SK-MEL-5 (cell line): ENCODE measurements around the gene RASA3. TPM values are rescaled to one million over a fixed set of nuclear protein-coding genes. Genes with fewer than 3 reads are reported as not detected.

Source experiments
- DNase-seq: peaks from one replicate; pipeline ENCODE4 v3.0.0-alpha.2; 2016; ENCODE audit warnings: low read depth, low spot score
- in situ Hi-C: cut with HindIII; loops from 2 replicates; pipeline ENCODE4 v1.10.0; 2016; ENCODE audit warnings: low sequenced_read_pairs, high pct_unique_total_duplicates, low pct_unique_long_range_greater_than_20kb
- total RNA-seq: library from RNA; depleted of rRNA; stranded (reverse); fragments of >200 nt; shearing (Covaris generic); gene quantifications from 2 replicates; pipeline ENCODE4 v1.2.3, GENCODE V29; 2014

The RASA3 gene
- total RNA-seq, 1 experiment from 2014 or later = 17.8 TPM

GRCh38 chr13:114045113-114045735 lies 87.2 kb downstream of the RASA3 start:
- DNase-seq = peak; percentile 58
- in situ Hi-C loops = no loop called here

GRCh38 chr13:114044486-114044885 lies 87.9 kb downstream of the RASA3 start:
- in situ Hi-C loops = no loop called here

GRCh38 chr13:114043421-114044053 lies 88.9 kb downstream of the RASA3 start:
- in situ Hi-C loops = no loop called here
- peak; percentile 85 for DNase-seq

More at GRCh38 chr13:114044486-114044885, 87.9 kb downstream of the RASA3 start:
- DNase-seq = peak; percentile 39

GRCh38 chr13:114042066-114042815 lies 90.2 kb downstream of the RASA3 start:
- no peak for DNase-seq
- in situ Hi-C loops = no loop called here

GRCh38 chr13:114041493-114041892 lies 90.9 kb downstream of the RASA3 start:
- in situ Hi-C loops = no loop called here
- no peak for DNase-seq

GRCh38 chr13:114039471-114040141 lies 92.8 kb downstream of the RASA3 start:
- DNase-seq = no peak
- in situ Hi-C loops = no loop called here

- in situ Hi-C loops = no loop called here
- no peak for DNase-seq
These were observed 93.5 kb downstream of the RASA3 start for GRCh38 chr13:114038900-114039299.

- DNase-seq = no peak
- in situ Hi-C loops = no loop called here
These were observed 94.2 kb downstream of the RASA3 start for GRCh38 chr13:114038211-114038613.

GRCh38 chr13:114037674-114038073 lies 94.7 kb downstream of the RASA3 start:
- no peak for DNase-seq
- in situ Hi-C loops = no loop called here

GRCh38 chr13:114035583-114036531 lies 96.6 kb downstream of the RASA3 start:
- DNase-seq = no peak
- in situ Hi-C loops = no loop called here

GRCh38 chr13:114035186-114035582 lies 97.2 kb downstream of the RASA3 start:
- DNase-seq = no peak
- in situ Hi-C loops = no loop called here

- in situ Hi-C loops = no loop called here
- no peak for DNase-seq
These were observed 97.9 kb downstream of the RASA3 start for GRCh38 chr13:114034481-114034891.

- in situ Hi-C loops = no loop called here
- DNase-seq = no peak
These were observed 98.7 kb downstream of the RASA3 start for GRCh38 chr13:114033541-114034315.

GRCh38 chr13:114032126-114032799 lies 100.2 kb downstream of the RASA3 start:
- DNase-seq = no peak
- in situ Hi-C loops = no loop called here

GRCh38 chr13:114031631-114032030 lies 100.8 kb downstream of the RASA3 start:
- in situ Hi-C loops = no loop called here
- DNase-seq = no peak
